Measurements from ENCODE around the gene PHLPP1.
A peak's percentile ranks its signal among the peaks of the same experiment; 100 is the strongest.

Gene PHLPP1

DNA sequence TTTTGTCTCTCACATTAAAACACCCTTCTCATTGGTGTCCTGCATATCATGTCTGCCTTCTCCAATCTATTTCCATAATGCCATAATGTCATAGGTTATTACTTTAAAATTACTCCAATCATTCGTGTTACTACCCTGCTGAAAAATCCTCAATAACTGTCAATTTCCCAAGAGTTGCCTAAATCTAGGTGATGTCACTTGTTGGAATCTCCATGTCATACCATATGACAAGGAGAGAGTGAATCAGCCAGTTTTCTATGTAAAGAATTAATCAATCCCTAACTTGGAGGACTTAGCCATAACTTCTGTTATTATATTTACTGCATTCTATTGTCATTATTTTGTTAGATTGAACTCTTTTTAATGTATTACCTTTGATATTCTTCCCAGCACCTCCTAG, 62.5 kb downstream of the PHLPP1 start:
- TF ChIP-seq POLR2A (IDR thresholded peaks at IDR 0.05; ENCODE audit: extremely low read depth, insufficient read length) (no peak), MAX (IDR thresholded peaks at IDR 0.05; ENCODE audit: low read depth, low read length) (no peak), MYC (IDR thresholded peaks at IDR 0.05; ENCODE audit: low read depth, low read length) (no peak)
- TF ChIP-seq, protein P1, sequence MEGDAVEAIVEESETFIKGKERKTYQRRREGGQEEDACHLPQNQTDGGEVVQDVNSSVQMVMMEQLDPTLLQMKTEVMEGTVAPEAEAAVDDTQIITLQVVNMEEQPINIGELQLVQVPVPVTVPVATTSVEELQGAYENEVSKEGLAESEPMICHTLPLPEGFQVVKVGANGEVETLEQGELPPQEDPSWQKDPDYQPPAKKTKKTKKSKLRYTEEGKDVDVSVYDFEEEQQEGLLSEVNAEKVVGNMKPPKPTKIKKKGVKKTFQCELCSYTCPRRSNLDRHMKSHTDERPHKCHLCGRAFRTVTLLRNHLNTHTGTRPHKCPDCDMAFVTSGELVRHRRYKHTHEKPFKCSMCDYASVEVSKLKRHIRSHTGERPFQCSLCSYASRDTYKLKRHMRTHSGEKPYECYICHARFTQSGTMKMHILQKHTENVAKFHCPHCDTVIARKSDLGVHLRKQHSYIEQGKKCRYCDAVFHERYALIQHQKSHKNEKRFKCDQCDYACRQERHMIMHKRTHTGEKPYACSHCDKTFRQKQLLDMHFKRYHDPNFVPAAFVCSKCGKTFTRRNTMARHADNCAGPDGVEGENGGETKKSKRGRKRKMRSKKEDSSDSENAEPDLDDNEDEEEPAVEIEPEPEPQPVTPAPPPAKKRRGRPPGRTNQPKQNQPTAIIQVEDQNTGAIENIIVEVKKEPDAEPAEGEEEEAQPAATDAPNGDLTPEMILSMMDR (IDR thresholded peaks at IDR 0.05; ENCODE audit: low read depth, low read length): no peak
- no peak overlapping the region for H3K4me3 ChIP-seq (ENCODE audit: low read depth, low read length)
- no peak for DNase-seq (ENCODE audit: low read depth)

- TF ChIP-seq POLR2A (IDR thresholded peaks at IDR 0.05; ENCODE audit: extremely low read depth, insufficient read length): no peak
- TF ChIP-seq MAX (IDR thresholded peaks at IDR 0.05; ENCODE audit: low read depth, low read length): no peak
- TF ChIP-seq MYC (IDR thresholded peaks at IDR 0.05; ENCODE audit: low read depth, low read length): no peak
- TF ChIP-seq, protein P1 (IDR thresholded peaks at IDR 0.05; ENCODE audit: low read depth, low read length): no peak
- DNase-seq (ENCODE audit: low read depth): no peak
- no peak overlapping the region for H3K4me3 ChIP-seq (ENCODE audit: low read depth, low read length)
Observed at GRCh38 chr18:62778976-62779869, 63.9 kb downstream of the PHLPP1 start.

GRCh38 chr18:62781262-62781661, 65.9 kb downstream of the PHLPP1 start:
- no peak overlapping the region for H3K4me3 ChIP-seq (ENCODE audit: low read depth, low read length)
- no peak for DNase-seq (ENCODE audit: low read depth)
- no peak for TF ChIP-seq POLR2A (IDR thresholded peaks at IDR 0.05; ENCODE audit: extremely low read depth, insufficient read length)
- TF ChIP-seq, protein P1 (IDR thresholded peaks at IDR 0.05; ENCODE audit: low read depth, low read length): no peak
- no peak for TF ChIP-seq MAX (IDR thresholded peaks at IDR 0.05; ENCODE audit: low read depth, low read length)
- TF ChIP-seq MYC (IDR thresholded peaks at IDR 0.05; ENCODE audit: low read depth, low read length): no peak

DNA sequence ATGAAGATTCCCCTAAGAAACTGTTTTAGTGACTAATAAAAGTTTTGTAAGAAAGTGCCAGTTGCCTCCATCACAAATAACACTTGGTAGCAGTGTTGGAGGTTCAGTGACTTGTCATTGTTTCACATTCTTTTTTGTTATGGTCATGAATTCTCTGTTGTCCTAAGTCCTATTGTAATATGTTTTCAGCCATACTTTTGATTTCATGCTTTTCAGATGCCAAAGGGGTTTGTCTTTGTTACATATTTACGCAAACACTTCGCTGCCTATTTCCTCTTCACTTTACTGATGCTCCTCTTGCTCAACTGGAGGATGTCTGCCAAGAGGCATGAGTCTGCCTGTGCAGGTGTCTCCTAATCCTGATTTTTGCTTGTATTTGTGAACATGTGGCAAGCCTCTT, 66.6 kb downstream of the PHLPP1 start:
- H3K4me3 ChIP-seq (ENCODE audit: low read depth, low read length): no peak overlapping the region
- TF ChIP-seq, protein P1 (IDR thresholded peaks at IDR 0.05; ENCODE audit: low read depth, low read length): no peak
- TF ChIP-seq MYC (IDR thresholded peaks at IDR 0.05; ENCODE audit: low read depth, low read length): no peak
- no peak for TF ChIP-seq POLR2A (IDR thresholded peaks at IDR 0.05; ENCODE audit: extremely low read depth, insufficient read length)
- no peak for TF ChIP-seq MAX (IDR thresholded peaks at IDR 0.05; ENCODE audit: low read depth, low read length)
- peak; percentile 19 for DNase-seq (ENCODE audit: low read depth)

- TF ChIP-seq, protein P1 (IDR thresholded peaks at IDR 0.05; ENCODE audit: low read depth, low read length): no peak
- no peak for TF ChIP-seq MAX (IDR thresholded peaks at IDR 0.05; ENCODE audit: low read depth, low read length)
- no peak for TF ChIP-seq MYC (IDR thresholded peaks at IDR 0.05; ENCODE audit: low read depth, low read length)
- no peak for TF ChIP-seq POLR2A (IDR thresholded peaks at IDR 0.05; ENCODE audit: extremely low read depth, insufficient read length)
- DNase-seq (ENCODE audit: low read depth): peak; percentile 35
- H3K4me3 ChIP-seq (ENCODE audit: low read depth, low read length): no peak overlapping the region
Observed at GRCh38 chr18:62784338-62784965, 69.1 kb downstream of the PHLPP1 start.

All from NB4 (cell line).